Stimulated activated CD4-positive, alpha-beta T cell treated with anti-CD3 and anti-CD28 coated beads, Interleukin-4, amount 100 ng/mL, for 48 hours (primary cell): ENCODE data around the gene PDCD2L.
"Not testable (repeated sequence)": the region's sequence is repeated elsewhere in the genome, so short reads cannot be mapped to it uniquely, and the experiment has no call there.

Source experiments
- DNase-seq, 2 donors: peaks; one replicate each; pipeline ENCODE4 v3.0.0-alpha.2; 2020; ENCODE audit warnings: low read depth in 2 of 2

The PDCD2L gene, protein sequence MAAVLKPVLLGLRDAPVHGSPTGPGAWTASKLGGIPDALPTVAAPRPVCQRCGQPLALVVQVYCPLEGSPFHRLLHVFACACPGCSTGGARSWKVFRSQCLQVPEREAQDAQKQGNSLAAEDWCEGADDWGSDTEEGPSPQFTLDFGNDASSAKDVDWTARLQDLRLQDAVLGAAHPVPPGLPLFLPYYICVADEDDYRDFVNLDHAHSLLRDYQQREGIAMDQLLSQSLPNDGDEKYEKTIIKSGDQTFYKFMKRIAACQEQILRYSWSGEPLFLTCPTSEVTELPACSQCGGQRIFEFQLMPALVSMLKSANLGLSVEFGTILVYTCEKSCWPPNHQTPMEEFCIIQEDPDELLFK

DNA sequence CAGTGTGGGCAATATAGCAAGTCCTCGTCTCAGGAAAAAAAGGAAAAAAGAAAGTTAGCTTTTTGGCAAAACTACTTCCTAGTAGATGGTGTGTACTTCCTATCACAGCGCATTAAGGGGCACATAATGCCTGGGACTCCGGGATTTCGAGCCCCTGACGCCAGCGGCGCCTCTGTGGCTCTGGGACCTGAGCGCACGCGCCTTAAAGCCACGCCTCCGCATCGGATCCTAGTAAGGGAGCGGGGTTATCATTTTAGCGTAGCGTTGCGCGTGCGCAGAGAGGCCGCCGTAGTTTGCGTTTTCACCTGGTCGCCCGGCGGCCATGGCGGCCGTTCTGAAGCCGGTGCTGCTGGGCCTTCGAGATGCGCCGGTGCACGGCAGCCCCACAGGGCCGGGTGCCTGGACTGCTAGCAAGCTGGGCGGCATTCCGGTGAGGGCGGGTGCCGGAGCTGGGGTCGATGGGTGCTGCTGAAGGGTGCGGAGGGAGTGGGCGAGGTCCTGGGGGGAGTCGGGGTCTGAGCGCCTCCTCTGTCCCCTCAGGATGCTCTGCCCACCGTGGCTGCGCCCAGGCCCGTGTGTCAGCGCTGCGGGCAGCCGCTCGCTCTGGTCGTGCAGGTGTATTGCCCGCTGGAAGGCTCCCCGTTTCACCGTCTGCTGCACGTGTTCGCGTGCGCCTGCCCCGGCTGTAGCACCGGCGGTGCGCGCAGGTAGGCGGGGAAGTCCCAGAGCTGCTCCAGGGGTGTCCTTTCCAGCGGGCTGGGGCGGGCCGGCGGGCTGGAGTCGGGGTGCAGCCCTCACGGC lies at the start of gene PDCD2L:
TSS of gene PDCD2L (plus strand) at position 291 of the 801 bp plus-strand sequence. CDS start at position 323, 32 bp downstream.
- DNase-seq, result peak; percentile 92 to 93

DNA sequence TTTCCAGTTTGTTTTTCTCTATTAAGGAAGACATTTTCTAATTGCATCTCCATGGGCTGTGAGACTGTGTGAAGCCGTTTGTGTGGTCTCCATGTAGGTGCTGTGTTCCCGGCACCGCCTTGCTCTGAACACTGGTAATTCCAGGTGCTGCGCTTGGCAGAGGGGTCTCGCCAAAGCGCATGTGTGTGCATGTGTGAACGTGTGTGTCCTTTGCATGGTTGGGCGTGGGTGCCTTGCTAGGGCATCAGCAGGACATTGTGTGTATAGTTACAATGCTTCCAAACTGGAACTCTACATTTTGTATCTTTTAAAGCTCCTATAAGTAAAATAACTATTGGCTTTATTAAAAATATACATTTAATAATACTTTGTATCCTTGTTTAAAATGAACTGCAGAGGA lies 49.0 kb upstream of the PDCD2L start:
- no peak for DNase-seq

GRCh38 chr19:34356875-34357274 lies 47.3 kb upstream of the PDCD2L start:
- no peak for DNase-seq

DNA sequence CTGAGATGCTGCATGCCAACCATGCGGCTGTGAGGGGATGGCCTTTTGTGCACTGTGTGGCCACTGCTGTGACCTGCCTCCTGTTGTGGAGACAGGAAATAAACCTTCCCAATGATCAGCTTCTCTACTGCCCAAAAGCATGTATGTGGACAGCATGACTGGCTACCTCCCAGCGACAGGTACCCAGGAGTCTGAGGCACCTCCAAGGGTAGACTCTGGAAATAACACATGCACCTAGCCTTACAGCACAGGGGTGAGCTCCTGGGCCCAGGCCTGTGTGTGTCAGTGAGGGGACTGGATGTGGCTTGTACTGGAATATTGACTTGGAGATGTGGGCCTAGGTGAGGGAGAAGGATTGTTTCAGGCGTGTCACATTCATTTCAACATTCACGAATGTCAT lies 46.8 kb upstream of the PDCD2L start:
- no peak for DNase-seq

DNA sequence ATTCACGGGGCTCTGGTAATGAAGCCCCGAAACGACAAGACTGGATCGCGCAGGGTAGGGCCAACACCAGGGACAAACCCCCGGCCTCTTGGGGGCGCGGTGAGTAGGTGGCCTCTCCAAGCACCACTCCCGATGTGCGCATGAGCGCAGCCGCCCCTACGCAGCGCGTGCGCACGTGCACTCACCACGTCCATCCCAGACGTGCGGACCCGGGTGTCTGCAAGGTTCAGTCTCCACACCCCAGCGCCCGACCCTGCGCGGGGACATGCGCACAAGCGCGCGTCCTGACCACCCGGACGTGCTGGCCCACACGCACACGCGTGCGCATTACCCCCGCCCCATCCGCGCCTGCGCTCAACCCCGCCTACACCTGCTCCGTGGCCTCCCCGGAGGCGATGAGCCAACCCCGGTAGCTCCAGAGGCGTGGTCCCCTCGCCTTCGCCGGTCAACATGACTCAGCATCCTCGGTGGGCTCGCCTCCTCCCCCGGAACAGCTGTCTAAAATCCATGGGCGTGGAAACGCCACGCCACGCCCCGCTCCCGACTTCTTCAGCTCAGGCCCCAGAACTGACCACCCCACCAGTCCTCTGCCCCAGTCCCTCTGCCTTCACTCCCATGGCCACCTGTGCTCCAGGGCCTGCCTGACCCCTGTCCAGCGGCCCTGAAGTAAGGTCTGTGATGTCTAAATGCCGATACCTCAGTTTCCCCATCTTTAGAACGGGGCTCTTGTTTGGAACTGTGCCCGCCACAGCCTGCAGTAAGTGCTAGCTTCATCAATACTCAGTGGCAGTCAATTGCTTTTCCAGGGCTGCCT lies 44.9 kb upstream of the PDCD2L start:
- DNase-seq, result peak; percentile 96 to 98

DNA sequence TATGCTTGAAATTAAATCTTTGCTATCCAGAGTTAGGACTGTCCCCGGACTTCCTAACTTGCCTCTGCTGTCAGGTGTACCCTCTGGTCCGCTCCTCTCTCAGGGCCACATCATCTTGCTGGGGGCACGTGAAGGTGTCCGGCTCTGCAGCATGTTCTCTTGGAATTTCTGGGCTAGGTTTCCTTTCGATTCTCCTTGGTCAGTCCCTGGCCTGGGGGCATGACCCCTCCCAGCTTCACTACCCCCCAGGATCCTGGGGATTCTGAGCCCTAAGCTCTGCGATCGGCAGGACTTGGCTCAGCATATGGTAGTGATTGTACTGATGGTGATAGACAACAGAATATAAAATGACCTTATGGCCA lies 44.3 kb upstream of the PDCD2L start:
- no peak for DNase-seq

DNA sequence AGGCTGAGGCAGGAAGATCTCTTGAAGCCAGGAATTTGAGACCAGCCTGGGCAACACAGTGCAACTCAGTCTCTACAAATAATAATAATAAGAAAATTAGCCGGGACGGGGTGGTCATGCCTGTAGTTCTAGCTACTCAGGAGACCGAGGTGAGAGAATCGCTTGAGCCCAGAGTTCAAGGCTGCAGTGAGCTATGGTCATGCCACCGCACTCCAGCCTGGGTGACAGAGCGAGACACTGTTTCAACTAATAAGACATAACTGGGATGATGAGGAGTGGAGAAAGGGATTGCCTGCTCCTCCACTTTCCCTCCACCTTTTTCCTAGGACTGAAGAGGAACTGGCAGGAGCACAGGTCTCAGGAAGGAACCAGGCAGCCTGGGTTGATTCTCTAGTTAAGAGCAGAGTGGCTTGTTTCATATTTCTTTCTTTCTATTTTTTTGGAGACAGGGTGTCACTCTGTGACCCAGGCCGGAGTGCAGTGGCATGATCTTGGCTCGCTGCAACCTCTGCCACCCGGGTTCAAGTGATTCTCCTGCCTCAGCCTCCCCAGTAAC lies 43.8 kb upstream of the PDCD2L start:
- DNase-seq, result no peak

DNA sequence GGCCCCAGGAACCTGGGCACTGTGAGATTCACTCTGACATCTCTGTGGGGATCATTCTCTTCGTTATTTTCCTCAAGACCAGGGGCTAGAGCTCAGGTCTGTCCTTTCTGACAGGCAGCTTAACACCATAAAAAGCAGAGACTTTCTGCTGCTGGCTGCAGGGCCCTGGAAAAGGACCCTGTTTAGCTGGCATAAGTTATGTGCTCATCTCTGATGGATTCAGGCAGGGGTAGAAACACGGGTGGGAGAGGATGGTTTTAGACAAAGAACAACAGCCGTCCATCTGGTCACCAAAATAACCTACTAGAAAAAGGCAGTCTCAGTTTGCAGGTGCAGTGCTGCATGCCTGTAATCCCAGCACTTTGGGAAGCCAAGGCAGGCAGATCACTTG lies 41.5 kb upstream of the PDCD2L start:
- no peak for DNase-seq

- DNase-seq, result no peak
These were observed 41.1 kb upstream of the PDCD2L start for GRCh38 chr19:34363094-34363493.

DNA sequence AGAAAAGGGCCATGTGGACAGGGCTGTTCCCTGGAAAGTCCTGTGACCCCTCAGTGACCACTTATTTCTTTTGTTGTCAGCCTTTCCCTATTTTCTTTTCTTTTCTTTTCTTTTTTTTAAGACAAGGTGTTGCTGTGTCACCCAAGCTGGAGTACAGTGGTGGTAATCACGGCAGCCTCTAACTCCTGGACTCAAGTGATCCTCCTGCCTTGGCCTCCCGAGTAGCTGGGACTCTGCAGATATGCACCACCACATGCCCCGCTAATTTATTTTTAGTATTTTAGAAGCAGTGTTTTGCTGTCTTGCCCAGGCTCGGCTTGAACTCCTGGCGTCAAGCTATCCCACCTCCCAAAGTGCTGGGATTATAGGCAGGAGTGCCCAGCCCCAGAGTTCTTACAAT lies 40.3 kb upstream of the PDCD2L start:
- DNase-seq, result no peak

- DNase-seq, result no peak
These were observed 39.8 kb upstream of the PDCD2L start for GRCh38 chr19:34364462-34364829.

- peak; percentile 67 to 69 for DNase-seq
These were observed 39.3 kb upstream of the PDCD2L start, which contains the start of gene GPI for GRCh38 chr19:34364830-34365462. TSS of gene GPI (plus strand) at chr19:34365196. CDS start at chr19:34365267, 71 bp downstream.

DNA sequence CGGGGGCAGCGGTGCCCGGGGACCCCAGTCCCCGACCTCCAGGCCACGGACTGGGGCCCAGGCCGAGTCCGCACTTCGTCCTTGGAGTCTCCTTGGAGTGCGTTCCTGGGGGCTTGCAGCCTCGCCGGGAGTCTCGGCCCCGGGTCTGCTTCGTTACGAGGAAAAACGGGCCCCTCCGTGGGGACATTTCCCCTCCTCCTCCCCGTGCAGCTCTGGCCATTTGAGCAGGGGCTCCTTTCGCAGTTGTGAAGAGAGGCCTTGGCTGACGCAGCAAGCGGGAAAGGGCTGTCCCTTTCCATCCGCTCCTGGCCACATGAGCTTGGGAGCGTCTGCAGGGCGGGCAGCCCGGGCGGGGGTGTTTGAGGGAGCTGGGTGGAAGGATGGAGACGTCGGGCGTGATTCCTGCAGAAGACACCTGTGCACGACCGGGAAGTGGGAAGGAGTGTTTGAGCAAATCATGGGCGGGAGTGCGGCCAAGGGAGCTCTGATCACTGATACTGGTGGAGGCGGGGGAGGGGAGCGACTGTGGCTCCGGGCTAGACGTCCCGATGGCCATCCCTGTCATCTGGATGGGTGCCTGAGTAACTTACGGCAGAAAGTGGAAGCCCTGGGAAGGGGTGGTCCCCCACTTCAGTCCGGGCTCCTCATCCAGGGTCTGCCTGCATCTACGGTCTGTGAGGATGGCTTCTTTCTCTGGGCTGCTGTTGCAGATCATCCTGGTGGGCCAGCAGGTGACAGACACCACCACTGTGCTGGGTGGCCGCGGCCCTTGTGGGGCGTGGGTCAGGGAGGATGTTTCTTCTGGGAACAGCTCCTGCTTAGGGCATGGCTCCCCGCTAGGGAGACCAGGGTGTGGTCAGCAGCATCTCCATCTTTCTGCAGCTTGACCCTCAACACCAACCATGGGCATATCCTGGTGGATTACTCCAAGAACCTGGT lies 38.5 kb upstream of the PDCD2L start:
- DNase-seq, result no peak

GRCh38 chr19:34366738-34367623 lies 37.2 kb upstream of the PDCD2L start:
- no peak for DNase-seq

- DNase-seq, result no peak
These were observed 36.6 kb upstream of the PDCD2L start for GRCh38 chr19:34367624-34367957.

DNA sequence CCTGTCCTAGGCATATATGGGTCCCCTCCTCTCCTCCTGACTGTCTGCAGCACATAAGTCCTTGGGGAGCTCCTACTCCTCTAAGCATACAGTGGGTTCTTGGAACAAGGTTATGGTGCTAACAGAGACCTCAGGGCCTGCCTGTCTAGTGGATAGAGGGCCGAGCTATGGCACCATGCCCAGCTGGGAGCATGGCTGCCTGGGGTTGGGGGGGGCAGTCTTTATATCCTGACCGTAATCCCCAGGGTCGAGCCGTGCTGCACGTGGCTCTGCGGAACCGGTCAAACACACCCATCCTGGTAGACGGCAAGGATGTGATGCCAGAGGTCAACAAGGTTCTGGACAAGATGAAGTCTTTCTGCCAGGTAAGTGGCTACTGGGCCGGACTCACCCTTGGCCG lies 35.9 kb upstream of the PDCD2L start:
- no peak for DNase-seq

DNA sequence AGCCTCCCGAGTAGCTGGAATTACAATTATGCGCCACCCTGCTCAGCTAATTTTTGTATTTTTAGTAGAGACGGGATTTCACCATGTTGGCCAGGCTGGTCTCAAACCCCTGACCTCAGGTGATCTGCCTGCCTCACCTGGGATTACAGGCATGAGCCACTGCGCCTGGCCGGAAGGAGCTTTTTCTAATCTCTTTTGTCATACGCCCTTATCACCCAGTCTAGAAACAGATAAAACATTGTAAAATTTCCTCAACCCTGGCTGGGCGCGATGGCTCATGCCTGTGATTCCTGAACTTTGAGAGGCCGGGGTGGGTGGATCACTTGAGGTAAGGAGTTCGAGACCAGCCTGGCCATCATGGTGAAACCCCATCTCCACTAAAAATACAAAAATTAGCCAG lies 35.0 kb upstream of the PDCD2L start:
- DNase-seq, result not testable (repeated sequence)

DNA sequence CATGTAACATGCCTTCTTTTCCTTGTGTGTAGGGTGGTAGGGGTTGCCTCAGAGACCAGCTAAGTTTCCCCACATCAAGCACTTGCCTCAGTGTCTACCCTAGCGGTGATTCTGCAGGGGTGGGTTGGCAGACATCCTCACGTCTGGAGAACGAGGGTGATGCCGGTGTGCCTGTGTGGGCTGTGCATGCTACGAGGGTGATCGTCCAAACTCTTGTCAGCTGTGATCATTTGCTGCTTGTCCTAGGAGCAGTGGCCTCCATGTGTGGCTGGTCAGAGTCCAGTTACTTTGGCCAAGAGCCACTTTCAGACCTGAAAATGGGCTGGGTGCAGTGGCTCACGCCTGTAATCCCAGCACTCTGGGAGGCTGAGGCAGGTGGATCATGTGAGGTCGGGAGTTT lies 34.1 kb upstream of the PDCD2L start:
- no peak for DNase-seq

GRCh38 chr19:34370983-34371382 lies 33.2 kb upstream of the PDCD2L start:
- no peak for DNase-seq
